IPS-NIHi7 (cell line): ENCODE results near the gene BICDL1.

Experiments
- DNase-seq: peaks from one replicate; pipeline ENCODE4 v3.0.0; 2012; ENCODE audit warnings: mixed read lengths; ENCODE audit errors: extremely low spot score

Gene BICDL1

GRCh38 chr12:120081641-120082040, 92.6 kb downstream of the BICDL1 start:
- no peak for DNase-seq

DNA sequence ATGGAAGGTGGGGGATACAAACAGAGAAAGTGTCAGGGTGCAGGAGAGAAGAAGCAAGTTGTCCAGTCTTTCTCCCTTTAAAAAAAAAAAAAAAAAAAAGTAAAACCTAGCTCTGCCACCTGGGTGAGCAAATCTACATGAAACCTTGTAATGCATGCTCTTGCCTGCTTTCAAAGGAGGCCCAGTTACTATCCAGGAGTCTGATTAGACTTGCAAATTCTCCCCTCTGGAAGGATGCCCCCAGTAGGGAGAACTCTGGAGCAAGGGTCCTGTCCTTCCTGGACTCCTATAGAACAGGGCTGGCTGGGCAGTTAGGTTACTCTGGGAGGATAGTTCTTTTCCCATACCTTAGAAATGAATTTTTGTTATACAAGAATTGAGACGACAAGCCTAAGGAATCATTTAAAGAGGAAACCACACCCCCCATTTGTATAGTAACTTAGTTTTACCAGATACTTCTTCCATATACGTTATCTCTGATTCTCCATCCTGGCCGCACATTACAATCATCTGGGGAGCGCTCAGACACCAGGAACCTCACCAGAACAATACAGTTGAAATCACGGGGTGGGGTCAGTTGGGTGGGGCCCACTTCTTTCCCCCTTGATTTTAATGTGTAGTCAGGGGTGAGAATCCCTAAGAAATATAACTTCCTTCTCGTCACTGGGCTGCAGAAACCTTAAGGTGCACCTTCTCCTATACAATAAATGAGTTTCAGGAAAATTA, 97.0 kb downstream of the BICDL1 start:
- peak; percentile 53 for DNase-seq

DNA sequence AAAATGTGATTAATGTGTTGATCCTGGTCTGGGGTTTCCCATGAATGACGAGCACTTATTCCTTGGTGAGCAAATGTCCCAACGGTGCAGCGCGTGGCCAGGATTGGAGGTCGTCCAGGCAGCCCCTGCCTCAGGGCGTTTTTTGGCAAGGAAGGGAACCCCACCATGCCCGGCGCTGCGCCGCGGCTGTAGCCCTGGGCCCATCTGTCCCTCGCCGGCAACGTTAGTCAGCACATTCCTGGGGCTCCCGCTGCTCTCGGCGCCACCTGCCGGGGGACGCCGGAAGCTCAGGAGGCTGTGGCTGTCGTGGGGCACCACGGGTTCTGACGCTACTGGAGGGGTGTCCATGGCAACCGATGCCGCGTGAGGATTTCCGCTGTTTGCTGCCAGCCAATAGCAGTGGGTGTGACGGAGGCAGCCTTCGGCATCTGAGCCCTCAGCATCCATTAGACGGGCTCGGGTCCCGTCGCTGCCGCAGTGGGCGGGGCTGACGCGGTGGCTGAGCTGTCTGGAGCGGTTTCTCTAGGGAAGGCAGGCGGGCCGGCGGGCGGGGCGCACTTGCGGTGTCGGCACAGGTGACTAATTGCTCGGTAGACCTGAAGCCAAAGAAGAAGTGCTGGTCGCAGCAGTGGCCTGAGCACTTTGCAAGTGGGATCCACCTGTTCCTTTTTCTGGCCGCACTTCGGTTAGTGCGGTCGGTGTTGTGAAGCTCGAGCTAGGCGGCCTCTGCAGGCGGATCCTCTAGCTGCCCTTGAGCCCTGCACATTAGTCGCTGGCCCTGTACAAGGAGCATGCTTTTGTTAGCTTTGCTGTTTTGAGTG, 98.0 kb downstream of the BICDL1 start:
- peak; percentile 100 for DNase-seq

GRCh38 chr12:120089105-120089504, 100.1 kb downstream of the BICDL1 start:
- no peak for DNase-seq

- no peak for DNase-seq
These were observed 100.8 kb downstream of the BICDL1 start for GRCh38 chr12:120089796-120090195.

DNA sequence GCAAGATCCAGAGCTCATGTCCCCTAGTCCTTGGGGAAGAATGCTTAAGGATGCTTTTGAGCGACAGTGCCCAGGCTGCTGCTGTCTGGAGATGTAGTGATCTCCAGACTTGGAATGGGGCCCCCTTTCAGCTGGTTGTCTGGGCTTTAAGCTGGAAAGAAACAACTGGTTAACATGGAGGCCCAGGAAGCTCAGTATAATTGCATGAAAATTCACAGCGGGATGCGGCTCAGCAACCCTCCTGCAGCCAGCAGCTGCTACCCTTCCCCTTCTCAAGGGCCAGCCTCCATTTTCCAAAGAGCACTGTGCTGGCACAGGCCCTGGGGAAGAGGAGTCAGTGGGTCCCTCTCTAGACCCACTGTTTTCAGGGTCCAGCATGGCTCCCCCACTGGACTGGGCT, 101.2 kb downstream of the BICDL1 start:
- DNase-seq = no peak

GRCh38 chr12:120090626-120091295, 101.7 kb downstream of the BICDL1 start:
- no peak for DNase-seq

GRCh38 chr12:120091371-120092090, 102.5 kb downstream of the BICDL1 start:
- no peak for DNase-seq

GRCh38 chr12:120092551-120093335, 103.7 kb downstream of the BICDL1 start:
- DNase-seq = no peak

GRCh38 chr12:120093336-120093591, 104.2 kb downstream of the BICDL1 start:
- DNase-seq = no peak

DNA sequence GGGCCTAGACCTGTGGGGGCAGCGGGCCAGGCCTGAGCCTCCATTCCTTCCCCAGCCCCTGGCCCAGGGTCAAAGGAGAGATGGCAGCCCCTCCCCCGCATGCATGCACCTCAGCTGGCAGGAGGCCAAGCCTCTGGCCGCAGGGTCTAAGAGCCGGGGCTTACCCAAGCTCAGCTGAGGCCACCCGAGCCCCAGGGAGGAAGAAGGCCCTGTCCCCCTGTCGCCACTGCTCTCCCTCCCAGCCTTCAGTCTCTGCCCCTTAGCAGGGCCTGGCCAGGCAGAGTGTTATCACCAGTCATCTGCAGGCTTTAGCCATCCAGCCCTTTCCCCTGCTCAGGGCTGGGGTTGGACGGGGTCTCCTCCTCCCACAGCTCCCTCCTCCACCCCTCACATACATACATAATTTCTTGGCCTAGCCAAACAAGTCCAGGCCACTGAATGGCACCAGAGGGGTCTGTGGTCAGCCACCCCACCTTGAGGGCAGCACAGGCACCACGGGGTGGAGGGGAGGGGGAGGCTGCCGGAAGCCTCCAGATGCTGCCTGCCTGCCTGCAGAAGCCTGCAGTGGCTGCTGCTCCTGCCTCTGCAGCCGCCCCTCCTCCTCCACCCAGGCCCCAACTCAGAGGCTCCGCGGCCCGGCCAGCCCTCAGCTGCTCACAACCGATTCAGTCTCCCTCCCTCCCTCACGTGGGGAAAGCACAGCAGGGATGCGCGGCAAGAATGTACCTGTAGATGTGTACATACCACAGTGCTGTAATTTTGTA, 104.7 kb downstream of the BICDL1 start:
- peak; percentile 91 for DNase-seq

DNA sequence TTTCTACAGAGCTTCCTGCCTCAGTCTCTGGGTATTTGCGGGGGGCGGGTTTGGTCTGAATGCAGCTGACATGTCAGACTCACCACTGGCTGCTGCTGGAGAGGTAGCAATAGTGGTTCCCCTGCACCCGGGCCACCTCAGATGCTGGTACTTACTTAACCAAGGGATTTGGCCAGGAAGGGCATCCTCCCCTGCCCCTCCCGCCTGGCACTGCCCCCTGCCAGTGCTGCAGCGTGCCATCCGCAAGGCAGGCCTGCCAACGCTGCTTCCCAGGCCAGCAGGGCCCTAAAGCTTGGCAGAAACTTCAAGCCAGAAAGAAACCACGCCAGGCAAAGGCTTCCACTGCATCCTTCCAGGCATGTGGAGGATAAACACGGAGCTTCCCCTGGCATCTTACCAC, 105.4 kb downstream of the BICDL1 start:
- DNase-seq = no peak

DNA sequence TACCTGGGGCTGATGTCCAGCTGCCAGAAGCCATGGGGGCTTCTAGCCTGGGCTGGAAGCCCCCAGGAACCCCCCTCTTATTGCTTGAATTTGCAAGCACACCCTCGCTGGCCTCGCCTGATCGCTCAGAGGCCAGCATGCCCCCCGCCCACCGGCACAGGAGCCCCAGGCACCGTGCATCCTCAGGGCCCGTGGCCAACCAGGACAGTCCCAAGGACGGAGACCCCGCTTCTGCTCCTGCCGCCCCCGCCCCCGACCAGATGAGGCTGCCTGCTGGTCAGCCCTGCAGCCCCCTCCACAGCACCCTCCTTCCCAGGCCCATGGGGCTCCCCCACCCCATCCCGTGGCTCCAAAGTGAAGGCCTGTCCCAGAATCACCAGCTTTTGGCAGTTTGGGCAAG, 106.3 kb downstream of the BICDL1 start:
- DNase-seq = no peak

DNA sequence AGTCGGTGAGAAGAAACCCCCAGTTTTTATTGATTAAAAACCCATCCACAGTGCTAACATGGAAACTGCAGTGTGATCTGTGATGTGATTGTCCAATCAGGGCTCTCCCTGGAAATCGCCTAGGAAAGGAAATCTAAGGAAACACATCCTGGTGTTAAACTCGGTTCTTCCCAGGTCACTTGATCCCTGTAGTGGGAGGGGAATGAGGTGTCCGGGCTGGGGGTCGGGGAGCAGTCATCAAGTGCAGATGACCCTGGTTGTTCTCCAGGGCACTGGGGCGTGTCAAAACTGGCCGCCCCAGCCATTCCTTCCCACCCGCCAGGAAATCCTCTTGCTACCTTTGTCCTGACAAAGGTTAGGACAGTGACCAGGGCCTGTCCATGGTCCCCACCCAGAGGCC, 106.7 kb downstream of the BICDL1 start:
- DNase-seq = no peak

GRCh38 chr12:120096671-120097202, 107.7 kb downstream of the BICDL1 start:
- no peak for DNase-seq

- no peak for DNase-seq
These were observed 109.9 kb downstream of the BICDL1 start for GRCh38 chr12:120098756-120099470.

GRCh38 chr12:120099738-120100137, 110.7 kb downstream of the BICDL1 start:
- DNase-seq = no peak

GRCh38 chr12:120100630-120101029, 111.6 kb downstream of the BICDL1 start:
- no peak for DNase-seq

GRCh38 chr12:120101182-120101581, 112.1 kb downstream of the BICDL1 start:
- DNase-seq = no peak

- no peak for DNase-seq
These were observed 112.6 kb downstream of the BICDL1 start for GRCh38 chr12:120101617-120102016.
